Mesodermal cell (in vitro differentiated cells): ENCODE measurements around the gene F10.

Source experiments
- H3K27ac ChIP-seq: 2 replicates; pipeline ENCODE4 v1.7.0; 2013; ENCODE audit warnings: mild to moderate bottlenecking, low read depth, low read length, moderate library complexity; ENCODE audit not compliant: severe bottlenecking
- H3K36me3 ChIP-seq: 2 replicates; pipeline ENCODE4 v1.7.1; 2013; ENCODE audit warnings: mild to moderate bottlenecking, low read length, moderate library complexity; ENCODE audit not compliant: control insufficient read depth, insufficient read depth
- H3K4me1 ChIP-seq: one replicate; pipeline ENCODE4 v1.7.1; 2013; ENCODE audit warnings: mild to moderate bottlenecking, low read length; ENCODE audit not compliant: insufficient read depth, control insufficient read depth, poor library complexity, severe bottlenecking
- H3K4me3 ChIP-seq: 2 replicates; pipeline ENCODE4 v1.7.0; 2013; ENCODE audit warnings: low read length, control low read depth, mild to moderate bottlenecking; ENCODE audit not compliant: insufficient read depth, poor library complexity, severe bottlenecking; ENCODE audit errors: extremely low read depth
- H3K9me3 ChIP-seq: 2 replicates; pipeline ENCODE4 v1.7.1; 2013; ENCODE audit warnings: mild to moderate bottlenecking, low read length, moderate library complexity; ENCODE audit not compliant: control insufficient read depth
- WGBS, 2 experiments: methylation state at CpG; one replicate each; pipeline ENCODE4 v1.1.5; 2013; ENCODE audit warnings: missing lambda C conversion rate in 2 of 2; ENCODE audit not compliant: insufficient coverage in 2 of 2; 5-methylcytosine and 5-hydroxymethylcytosine counted together

Gene F10

DNA sequence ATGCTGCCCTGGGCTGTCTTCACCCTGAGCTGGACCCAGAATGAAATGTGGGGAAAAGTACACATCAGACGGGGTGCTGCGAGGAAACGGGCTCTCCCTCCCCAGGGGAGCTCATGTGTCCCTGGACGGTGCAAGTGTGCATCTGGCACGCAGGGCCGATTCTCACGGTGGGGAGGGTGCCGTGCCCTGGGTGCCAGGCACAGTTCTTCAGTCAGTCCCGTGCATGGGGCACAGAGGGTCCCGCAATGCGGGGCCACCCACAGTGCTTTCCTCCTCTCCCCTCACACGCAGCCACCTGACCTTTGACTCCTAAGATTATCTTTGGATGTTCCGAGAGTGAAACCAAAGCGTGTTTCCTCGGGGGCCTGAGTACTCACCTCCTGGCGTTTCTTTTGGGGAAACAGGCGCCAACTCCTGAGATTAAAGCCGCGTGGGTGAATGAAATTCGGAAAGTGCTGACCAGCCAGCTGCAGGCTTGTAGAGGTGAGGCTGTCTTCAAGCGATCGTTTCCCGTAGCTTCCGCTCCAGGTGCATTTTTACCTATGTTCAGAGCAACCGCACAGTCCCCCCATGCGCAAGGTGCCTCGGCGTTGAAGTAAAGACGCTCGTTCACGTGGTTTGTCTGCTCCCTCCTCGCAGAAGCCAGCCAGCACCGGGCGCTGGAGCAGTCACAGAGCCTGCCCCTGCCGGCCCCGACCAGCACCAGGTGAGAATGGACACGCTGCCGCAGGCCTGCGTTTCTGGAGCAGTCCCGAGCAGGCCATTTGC, 34.5 kb upstream of the F10 start:
- no peaks in the 10 kb centered on the region for H3K9me3 ChIP-seq
- no peaks in the 10 kb centered on the region for H3K36me3 ChIP-seq
- no peak overlapping the region for H3K4me3 ChIP-seq
- no peak overlapping the region for H3K27ac ChIP-seq
- 91 to 94% methylated on average over 39 to 40 of the region's 40 CpGs for WGBS, 2 experiments
- H3K4me1 ChIP-seq = no peaks in the 10 kb centered on the region

DNA sequence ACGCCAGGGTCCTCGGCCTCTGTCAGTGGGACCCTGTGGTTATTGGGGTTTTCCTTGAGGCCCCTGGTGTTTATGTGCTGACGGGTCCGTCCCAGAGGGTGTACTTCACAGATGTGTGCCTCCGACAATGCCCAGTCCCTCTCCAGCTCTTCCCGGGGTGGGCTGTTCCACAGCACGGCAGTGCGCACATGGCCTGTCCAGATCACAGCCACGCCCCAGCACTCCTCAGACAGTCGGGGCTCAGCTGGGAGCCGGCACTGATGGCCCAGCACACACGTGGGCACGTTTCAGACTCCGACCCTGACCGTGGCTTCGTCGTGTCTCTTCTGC, 33.9 kb upstream of the F10 start:
- no peaks in the 10 kb centered on the region for H3K36me3 ChIP-seq
- H3K9me3 ChIP-seq = no peaks in the 10 kb centered on the region
- H3K4me1 ChIP-seq = no peaks in the 10 kb centered on the region
- no peak overlapping the region for H3K27ac ChIP-seq
- 91 to 94% methylated on average over 13 to 17 of the region's 17 CpGs for WGBS, 2 experiments
- no peak overlapping the region for H3K4me3 ChIP-seq

- no peak overlapping the region for H3K27ac ChIP-seq
- H3K9me3 ChIP-seq = no peaks in the 10 kb centered on the region
- no peak overlapping the region for H3K4me3 ChIP-seq
- WGBS, 2 experiments = 86 to 87% methylated on average over 33 to 36 of the region's 36 CpGs
- H3K4me1 ChIP-seq = no peaks in the 10 kb centered on the region
- no peaks in the 10 kb centered on the region for H3K36me3 ChIP-seq
Measured at GRCh38 chr13:113089693-113090414, 32.7 kb upstream of the F10 start.

GRCh38 chr13:113090415-113090770, 32.2 kb upstream of the F10 start:
- WGBS, 2 experiments = 86 to 90% methylated on average over 7 to 9 of the region's 13 CpGs
- Histone ChIP-seq H3K4me1 (no peaks in the 10 kb centered on the region), H3K4me3 (no peak overlapping the region), H3K27ac (no peak overlapping the region), H3K9me3 (no peaks in the 10 kb centered on the region), H3K36me3 (no peaks in the 10 kb centered on the region)

DNA sequence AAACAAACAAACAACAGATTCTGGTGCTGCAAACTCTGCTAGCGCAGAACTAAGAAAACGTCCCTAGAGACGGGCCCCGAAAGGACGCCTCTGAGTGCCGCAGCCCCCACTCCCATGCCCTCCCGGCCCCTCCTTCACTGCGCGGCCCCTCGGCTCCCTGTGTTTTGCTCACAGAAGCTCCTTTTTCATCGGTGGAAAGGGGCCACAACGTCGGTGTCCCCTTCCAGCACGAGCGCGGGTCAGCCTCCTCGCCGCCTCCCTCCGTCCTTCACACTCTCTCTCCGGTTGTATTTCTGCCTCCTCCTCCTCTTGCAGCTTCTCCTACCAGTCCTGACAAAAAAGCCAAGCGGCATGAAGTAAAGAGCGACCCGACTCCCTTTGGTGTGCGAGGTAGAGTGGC, 31.8 kb upstream of the F10 start:
- H3K9me3 ChIP-seq = no peaks in the 10 kb centered on the region
- no peak overlapping the region for H3K27ac ChIP-seq
- no peaks in the 10 kb centered on the region for H3K36me3 ChIP-seq
- whole genome bisulfite sequencing, 2 experiments = 92 to 96% methylated on average over 23 to 24 of the region's 24 CpGs
- H3K4me1 ChIP-seq = no peaks in the 10 kb centered on the region
- no peak overlapping the region for H3K4me3 ChIP-seq

DNA sequence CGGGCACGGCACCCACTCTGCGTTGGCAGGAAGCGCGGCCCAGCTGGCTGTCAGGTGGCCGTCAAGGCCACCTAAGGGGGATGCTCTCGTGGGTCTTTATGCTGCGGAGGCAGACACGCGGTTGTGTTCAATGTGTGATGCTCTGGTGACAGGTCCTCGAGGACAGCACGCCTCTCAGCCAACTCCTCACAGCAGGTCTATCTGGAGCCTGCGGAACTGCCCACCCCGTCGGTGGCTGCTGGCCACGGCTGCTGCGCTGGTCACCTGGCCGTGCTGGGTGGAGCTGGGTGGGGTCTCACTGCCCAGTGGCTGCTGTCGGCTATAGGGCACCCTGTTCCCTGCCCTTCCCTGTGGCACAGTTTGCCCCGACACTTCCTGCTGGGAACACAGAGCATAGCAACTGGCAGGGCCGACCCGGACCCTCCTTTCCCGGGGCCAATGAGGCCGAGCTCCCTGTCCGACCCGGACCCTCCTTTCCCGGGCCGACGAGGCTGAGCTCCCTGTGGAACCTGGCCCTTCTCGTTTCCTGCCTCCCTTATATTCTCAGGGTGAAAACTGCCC, 31.3 kb upstream of the F10 start:
- Histone ChIP-seq H3K4me1 (no peaks in the 10 kb centered on the region), H3K36me3 (no peaks in the 10 kb centered on the region), H3K27ac (no peak overlapping the region), H3K4me3 (no peak overlapping the region), H3K9me3 (no peaks in the 10 kb centered on the region)
- WGBS, 2 experiments = 93 to 95% methylated on average over 29 to 30 of the region's 30 CpGs

DNA sequence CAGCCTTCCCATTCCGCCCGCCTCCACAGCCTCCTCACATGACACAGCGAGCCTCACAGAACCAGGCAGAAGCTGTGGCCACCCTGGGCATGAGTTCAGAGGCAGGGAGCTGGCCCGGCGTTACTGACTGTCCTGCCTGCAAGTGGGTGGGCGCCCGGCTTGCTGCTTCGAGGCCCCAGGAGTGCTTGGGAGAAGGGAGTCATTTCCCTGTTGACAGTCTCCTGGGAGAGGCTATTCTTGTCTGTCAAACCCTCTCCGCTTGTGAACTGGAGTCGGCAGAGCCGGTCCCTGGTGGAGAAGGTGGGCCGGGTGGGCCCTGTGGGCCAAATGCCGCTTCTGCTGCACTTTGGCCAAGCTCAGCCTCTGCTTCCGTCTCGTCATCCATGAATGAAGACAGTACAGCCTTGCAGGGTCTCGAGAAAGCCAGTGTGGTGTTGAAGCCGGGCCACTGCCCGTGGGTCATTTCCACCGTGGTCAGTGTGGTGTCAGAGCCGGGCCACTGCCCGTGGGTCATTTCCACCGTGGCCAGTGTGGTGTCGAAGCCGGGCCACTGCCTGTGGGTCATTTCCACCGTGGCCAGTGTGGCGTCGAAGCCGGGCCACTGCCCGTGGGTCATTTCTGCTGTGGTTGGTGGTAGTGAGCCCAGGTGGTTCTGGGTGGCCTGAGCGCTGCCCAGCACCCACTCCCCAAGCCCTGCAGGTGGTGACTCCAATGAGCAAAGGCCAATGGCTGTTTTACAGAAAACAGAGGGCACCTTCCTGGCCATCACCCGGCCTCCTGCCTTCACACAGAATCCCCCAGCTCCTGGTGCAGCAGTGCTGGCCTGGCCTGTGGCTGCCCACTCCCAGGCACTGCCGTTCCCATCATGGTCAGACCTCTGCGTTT, 30.5 kb upstream of the F10 start:
- Histone ChIP-seq H3K9me3 (no peaks in the 10 kb centered on the region), H3K4me1 (no peaks in the 10 kb centered on the region), H3K27ac (no peak overlapping the region), H3K4me3 (no peak overlapping the region), H3K36me3 (no peaks in the 10 kb centered on the region)
- WGBS, 2 experiments = 92 to 93% methylated on average over 25 to 32 of the region's 33 CpGs

DNA sequence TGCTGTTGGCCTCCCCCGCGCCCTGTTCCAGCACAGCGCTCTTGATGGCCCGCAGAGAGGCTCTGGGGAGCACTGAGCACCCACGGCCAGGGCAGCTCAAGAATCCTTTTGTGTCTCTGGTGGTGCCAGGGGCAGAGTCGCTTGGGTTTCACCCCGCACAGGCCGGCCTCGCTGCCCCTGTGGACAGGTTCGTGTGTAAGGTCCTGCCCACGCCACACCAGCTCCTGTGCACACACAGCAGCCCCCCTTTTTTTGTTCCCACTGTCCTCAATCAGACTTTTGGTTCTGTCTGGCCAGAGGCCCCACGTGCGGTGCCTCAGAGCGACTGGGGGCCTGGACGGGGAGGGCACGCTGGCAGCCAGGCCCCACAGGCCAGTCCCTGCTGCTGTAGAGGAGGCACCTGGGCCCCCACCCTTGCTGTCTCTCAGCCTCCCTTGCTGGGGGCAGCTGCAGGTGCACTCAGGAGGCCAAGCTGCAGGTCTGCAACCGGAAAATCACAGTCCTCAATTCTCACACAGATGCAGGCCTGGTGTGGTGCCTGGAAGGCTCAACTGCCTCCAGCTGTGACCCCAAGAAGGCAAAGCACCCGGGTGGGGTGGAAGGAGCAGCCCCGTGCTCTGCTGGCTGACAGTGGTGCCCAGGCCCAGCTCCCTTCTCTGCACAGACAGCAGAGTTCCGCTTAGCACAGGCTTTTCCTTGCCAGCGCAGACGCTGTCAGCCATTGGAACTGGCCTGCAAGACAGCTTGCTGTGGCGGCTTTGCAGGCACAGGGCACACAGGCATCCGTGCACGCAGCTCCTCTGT, 29.6 kb upstream of the F10 start:
- Histone ChIP-seq H3K4me1 (peaks cover 4% of the 10 kb centered on the region), H3K36me3 (no peaks in the 10 kb centered on the region), H3K27ac (no peak overlapping the region), H3K4me3 (no peak overlapping the region), H3K9me3 (no peaks in the 10 kb centered on the region)
- WGBS, 2 experiments = 94 to 96% methylated on average over 16 to 23 of the region's 25 CpGs

GRCh38 chr13:113093580-113094409, 28.8 kb upstream of the F10 start:
- no peak overlapping the region for H3K4me3 ChIP-seq
- no peak overlapping the region for H3K27ac ChIP-seq
- 88 to 89% methylated on average over 24 to 29 of the region's 29 CpGs for WGBS, 2 experiments
- no peaks in the 10 kb centered on the region for H3K9me3 ChIP-seq
- no peaks in the 10 kb centered on the region for H3K36me3 ChIP-seq
- peaks cover 4% of the 10 kb centered on the region for H3K4me1 ChIP-seq
